Bronchial epithelial cell (primary cell): ENCODE results near the gene ATP9A. TPM values are rescaled to one million over a fixed set of nuclear protein-coding genes. Genes with fewer than 3 reads are reported as not detected.

Experiments used
- DNase-seq: peaks from one replicate; pipeline ENCODE4 v3.0.0-alpha.2; 2010; ENCODE audit warnings: low read depth
- FAIRE-seq: peaks from 2 replicates; lab custom pipeline; 2011; peaks lifted over from hg19 to GRCh38; lab: Jason Lieb, UNC
- H3K27me3 ChIP-seq: 2 replicates; pipeline ENCODE4 v1.5.1; 2011; ENCODE audit warnings: low read length; ENCODE audit not compliant: control insufficient read depth, insufficient read depth
- H3K36me3 ChIP-seq: 2 replicates; pipeline ENCODE4 v1.5.1; 2011; ENCODE audit warnings: low read length; ENCODE audit not compliant: control insufficient read depth, insufficient read depth
- H3K4me3 ChIP-seq: 2 replicates; pipeline ENCODE4 v1.5.1; 2011; ENCODE audit warnings: mild to moderate bottlenecking, low read depth, low read length, control low read depth
- total RNA-seq: library from RNA; depleted of rRNA; stranded (reverse); fragments of >200 nt; gene quantifications from 2 replicates; pipeline ENCODE4 v1.2.1, GENCODE V29; 2014
- TF ChIP-seq, protein P1 (sequence below): IDR thresholded peaks from 2 replicates; pipeline ENCODE4 v1.5.1; 2011; ENCODE audit warnings: mild to moderate bottlenecking, moderate library complexity, low read length, control low read depth, inconsistent platforms; ENCODE audit not compliant: insufficient read depth, severe bottlenecking

Gene ATP9A
- total RNA-seq, 1 donor from 2014 or later = 26.3 TPM

DNA sequence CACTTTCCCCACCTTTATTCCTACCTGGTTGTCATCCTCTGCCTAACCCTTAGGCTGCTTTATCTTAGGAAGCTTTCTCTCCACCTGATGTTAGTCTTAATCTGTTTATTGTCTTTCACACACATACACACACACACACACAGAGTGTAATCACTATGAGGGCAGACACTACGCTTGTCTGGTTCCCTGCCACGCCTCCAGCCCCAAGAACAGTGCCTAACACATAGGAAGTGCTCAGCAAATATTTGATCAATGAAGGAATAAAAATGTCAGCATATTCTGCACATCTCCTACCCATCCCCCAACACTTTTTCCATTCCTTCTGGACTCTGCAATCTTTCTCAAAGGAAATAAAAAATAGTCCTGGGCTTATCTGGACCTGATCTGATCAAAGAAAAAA is 174.6 kb downstream of the ATP9A start:
- FAIRE-seq = no peak
- H3K27me3 ChIP-seq = no peaks in the 10 kb centered on the region
- peaks cover 1% of the 10 kb centered on the region for H3K36me3 ChIP-seq
- DNase-seq = no peak
- H3K4me3 ChIP-seq = no peak overlapping the region
- TF ChIP-seq, protein P1, sequence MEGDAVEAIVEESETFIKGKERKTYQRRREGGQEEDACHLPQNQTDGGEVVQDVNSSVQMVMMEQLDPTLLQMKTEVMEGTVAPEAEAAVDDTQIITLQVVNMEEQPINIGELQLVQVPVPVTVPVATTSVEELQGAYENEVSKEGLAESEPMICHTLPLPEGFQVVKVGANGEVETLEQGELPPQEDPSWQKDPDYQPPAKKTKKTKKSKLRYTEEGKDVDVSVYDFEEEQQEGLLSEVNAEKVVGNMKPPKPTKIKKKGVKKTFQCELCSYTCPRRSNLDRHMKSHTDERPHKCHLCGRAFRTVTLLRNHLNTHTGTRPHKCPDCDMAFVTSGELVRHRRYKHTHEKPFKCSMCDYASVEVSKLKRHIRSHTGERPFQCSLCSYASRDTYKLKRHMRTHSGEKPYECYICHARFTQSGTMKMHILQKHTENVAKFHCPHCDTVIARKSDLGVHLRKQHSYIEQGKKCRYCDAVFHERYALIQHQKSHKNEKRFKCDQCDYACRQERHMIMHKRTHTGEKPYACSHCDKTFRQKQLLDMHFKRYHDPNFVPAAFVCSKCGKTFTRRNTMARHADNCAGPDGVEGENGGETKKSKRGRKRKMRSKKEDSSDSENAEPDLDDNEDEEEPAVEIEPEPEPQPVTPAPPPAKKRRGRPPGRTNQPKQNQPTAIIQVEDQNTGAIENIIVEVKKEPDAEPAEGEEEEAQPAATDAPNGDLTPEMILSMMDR = no peak

DNA sequence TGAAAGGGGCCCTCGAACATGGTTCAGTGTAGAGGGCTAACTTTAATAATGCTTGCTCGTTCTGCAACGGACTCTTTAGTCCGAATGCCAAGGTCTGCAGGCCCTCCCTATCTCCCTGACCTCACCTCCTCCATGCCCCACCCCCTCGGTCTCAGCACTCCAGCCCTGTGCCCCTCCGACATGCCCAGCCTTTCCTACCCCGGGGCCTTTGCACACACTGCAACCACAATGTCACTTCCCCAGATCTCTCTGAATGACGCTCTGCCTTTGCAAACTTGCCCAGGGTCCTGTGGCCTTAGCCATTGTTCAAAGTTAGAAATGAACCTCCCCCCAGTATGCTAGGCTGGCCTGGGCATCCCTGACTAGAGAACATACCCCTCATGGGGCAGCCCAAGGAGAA is 175.6 kb downstream of the ATP9A start:
- Histone ChIP-seq H3K4me3 (no peak overlapping the region), H3K36me3 (no peaks in the 10 kb centered on the region), H3K27me3 (no peaks in the 10 kb centered on the region)
- FAIRE-seq (no peak), DNase-seq (no peak)
- TF ChIP-seq, protein P1 = no peak

DNA sequence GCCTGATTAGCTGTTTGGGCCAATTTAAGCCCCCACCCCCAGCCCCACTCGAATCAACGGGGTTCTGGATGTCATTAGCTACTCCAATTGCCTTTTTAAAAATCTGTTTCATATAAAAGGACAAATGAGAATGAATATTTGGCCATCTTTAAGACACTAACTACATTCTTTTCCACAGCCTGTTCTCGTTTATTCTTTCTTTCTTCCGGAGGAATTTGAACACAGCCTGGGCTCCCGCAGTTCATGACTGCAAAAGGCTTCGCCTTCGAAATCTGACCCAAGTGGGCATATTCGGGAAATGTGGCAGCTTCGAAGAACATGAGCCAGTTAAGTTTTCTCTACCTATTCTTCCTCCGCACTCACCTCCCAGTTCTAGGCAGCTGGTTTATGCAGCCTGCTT is 176.3 kb downstream of the ATP9A start:
- Histone ChIP-seq H3K36me3 (no peaks in the 10 kb centered on the region), H3K27me3 (no peaks in the 10 kb centered on the region), H3K4me3 (no peak overlapping the region)
- TF ChIP-seq, protein P1 = no peak
- no peak for DNase-seq
- no peak for FAIRE-seq

DNA sequence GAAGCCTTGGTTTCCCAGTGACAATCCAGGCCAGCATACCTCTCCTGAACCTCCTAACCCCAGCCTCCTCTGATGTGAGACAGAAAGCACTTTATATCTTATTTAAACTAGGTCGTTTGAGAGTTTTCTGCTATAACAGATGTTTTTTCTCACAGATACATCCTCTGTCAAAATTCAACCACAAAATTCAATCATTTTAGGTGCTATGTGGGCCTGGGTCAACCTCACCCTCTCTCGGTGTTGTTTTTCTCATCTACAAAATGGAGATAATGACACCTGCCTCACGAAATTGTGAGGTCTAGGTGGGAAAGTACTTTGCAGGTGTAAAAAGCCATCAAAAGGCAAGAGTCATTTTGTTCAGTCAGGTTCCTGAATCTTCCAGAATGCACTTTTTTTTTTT is 179.4 kb downstream of the ATP9A start:
- Histone ChIP-seq H3K36me3 (no peaks in the 10 kb centered on the region), H3K4me3 (no peak overlapping the region), H3K27me3 (no peaks in the 10 kb centered on the region)
- FAIRE-seq (no peak), DNase-seq (no peak)
- TF ChIP-seq, protein P1 = no peak

DNA sequence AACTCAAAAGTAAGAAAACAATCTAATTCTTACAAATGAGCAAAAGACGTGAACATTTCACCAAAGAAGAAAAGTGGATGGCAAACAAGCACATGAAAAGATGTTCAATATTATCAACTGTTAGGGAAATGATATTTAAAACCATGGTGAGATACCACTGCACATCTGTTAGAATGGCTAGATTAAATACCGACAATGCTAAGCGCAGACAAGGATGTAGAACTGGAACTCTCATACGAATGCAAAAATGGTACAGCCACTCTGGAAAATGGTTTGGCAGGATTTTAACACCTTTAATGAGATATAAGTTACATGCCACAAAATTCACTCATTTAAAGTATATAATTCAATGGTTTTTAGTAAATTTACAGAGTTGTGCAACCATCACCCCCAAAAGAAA is 181.0 kb downstream of the ATP9A start:
- TF ChIP-seq, protein P1 = no peak
- FAIRE-seq = no peak
- no peak overlapping the region for H3K4me3 ChIP-seq
- DNase-seq = no peak
- H3K36me3 ChIP-seq = no peaks in the 10 kb centered on the region
- peaks cover 6% of the 10 kb centered on the region for H3K27me3 ChIP-seq

DNA sequence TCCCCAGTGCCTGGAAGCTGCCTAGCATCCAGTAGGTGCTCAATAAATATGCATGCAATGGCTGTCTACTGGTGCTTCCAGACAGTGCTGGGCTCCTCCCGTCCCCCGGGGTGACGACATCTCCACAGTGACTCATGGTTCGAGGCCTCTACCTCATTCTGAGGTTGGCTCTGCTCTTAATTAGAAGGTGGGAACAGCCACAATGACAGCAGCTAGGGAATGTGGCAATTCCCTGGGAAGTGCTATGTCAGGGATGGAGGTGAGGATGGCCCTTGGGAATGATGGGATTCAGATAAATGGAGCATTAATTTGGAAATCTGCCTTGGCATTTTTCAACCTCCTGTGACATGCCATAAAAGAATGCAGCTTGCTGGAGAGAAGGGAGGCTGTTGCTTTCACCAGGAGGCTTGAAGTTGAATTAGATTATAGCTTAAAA is 182.2 kb downstream of the ATP9A start:
- Histone ChIP-seq H3K4me3 (no peak overlapping the region), H3K27me3 (peaks cover 11% of the 10 kb centered on the region), H3K36me3 (no peaks in the 10 kb centered on the region)
- FAIRE-seq (no peak), DNase-seq (peak; percentile 45)
- TF ChIP-seq, protein P1 = no peak
